SJCRH30 (cell line): ENCODE measurements around the gene BMPER. TPM values are rescaled to one million over a fixed set of nuclear protein-coding genes. Genes with fewer than 3 reads are reported as not detected.

ENCODE experiments used
- DNase-seq, 2 experiments: peaks; one replicate each; pipeline ENCODE4 v3.0.0-alpha.2; 2015 to 2020
- H3K27ac ChIP-seq: fragments of 250-450 bp; sonication (Bioruptor Pico); 2 replicates; pipeline ENCODE4 v1.5.1; 2020; ENCODE audit warnings: mild to moderate bottlenecking, moderate library complexity
- H3K27me3 ChIP-seq: fragments of 250-450 bp; sonication (Bioruptor Pico); 2 replicates; pipeline ENCODE4 v1.5.1; 2020; ENCODE audit warnings: mild to moderate bottlenecking, moderate library complexity
- H3K36me3 ChIP-seq: fragments of 250-450 bp; sonication (Bioruptor Pico); 2 replicates; pipeline ENCODE4 v1.5.1; 2020; ENCODE audit warnings: mild to moderate bottlenecking, moderate library complexity
- H3K4me1 ChIP-seq: fragments of 250-450 bp; sonication (Bioruptor Pico); 2 replicates; pipeline ENCODE4 v1.5.1; 2020; ENCODE audit warnings: mild to moderate bottlenecking, moderate library complexity
- H3K4me3 ChIP-seq: fragments of 250-450 bp; sonication (Bioruptor Pico); 2 replicates; pipeline ENCODE4 v1.5.1; 2020; ENCODE audit warnings: mild to moderate bottlenecking, moderate library complexity
- H3K9me3 ChIP-seq: fragments of 250-450 bp; sonication (Bioruptor Pico); replicated peaks from 2 replicates; pipeline ENCODE4 v1.5.1; 2020; ENCODE audit warnings: mild to moderate bottlenecking, moderate library complexity
- total RNA-seq: library from RNA; depleted of rRNA; stranded (reverse); fragments of >200 nt; shearing (Covaris generic); gene quantifications from 2 replicates; pipeline ENCODE4 v1.2.3, GENCODE V29; 2014; rRNA removed

The BMPER gene
- 0.47 and 0.71 TPM in 2 replicates for total RNA-seq

DNA sequence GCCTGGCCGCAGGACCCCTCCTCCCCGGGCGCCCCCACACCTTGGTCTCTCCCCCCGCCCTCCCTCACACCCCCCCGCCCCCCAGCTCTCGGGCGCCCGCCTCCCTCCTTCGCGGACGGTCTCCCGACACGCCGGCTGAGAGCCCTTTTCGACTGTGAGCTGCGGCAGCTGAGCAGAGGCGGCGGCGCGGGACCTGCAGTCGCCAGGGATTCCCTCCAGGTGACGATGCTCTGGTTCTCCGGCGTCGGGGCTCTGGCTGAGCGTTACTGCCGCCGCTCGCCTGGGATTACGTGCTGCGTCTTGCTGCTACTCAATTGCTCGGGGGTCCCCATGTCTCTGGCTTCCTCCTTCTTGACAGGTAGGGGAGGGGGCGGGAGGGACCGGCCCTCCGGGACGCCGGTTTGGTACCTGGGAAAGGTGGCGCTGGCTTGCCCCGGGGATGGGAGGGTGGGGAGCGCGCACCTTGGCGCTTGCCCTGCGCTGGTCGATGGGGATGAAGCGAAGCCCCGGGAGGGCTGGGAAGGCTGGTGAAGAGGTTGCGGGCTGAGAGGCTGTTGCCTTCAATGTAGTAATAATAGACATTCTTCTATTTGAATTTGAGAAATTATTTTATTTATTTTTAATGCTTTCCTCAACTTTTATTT, at the start of gene BMPER:
BMPER (plus strand) TSS at position 151 of the 644 bp plus-strand sequence; CDS start at position 226, 75 bp downstream.
- no peaks in the 10 kb centered on the region for H3K4me1 ChIP-seq
- DNase-seq: peak; percentile 47 to 48
- H3K4me3 ChIP-seq: peak within 1 kb of the TSS; percentile 74
- peaks cover 11% of the 10 kb centered on the region; the same call in 1 of the 2 replicates for H3K27me3 ChIP-seq
- no peaks in the 10 kb centered on the region for H3K9me3 ChIP-seq
- no peaks in the 10 kb centered on the region for H3K36me3 ChIP-seq
- no peak within 1 kb of the TSS; the same call in 1 of the 2 replicates for H3K27ac ChIP-seq

DNA sequence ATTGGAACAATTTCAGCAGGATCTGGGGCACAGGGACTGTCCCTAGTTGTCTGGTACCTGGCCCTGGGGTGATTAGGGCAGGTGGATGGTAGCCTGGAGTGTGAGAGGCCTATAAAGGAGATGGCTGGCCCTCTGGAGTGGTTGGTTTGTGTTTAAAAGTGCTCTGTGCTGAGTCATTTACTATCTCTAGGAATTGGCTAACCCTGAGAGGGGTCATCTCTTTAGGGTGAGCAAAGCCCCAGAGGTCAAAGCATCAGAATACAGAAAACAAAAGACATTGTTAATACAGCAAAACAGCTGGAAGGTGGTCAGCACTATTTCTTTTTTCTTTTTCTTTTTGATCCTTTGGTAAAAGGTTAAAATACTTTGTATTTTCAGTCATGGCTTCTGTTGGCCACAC, 43.4 kb upstream of the BMPER start:
- no peak overlapping the region for H3K27ac ChIP-seq
- no peaks in the 10 kb centered on the region for H3K36me3 ChIP-seq
- H3K27me3 ChIP-seq: 0 out of 2 replicates have a peak, but pooled peaks cover 4% of the 10 kb centered on the region
- DNase-seq: no peak
- no peak overlapping the region for H3K4me3 ChIP-seq
- peaks cover 6% of the 10 kb centered on the region; the same call in 1 of the 2 replicates for H3K9me3 ChIP-seq
- H3K4me1 ChIP-seq: no peaks in the 10 kb centered on the region

DNA sequence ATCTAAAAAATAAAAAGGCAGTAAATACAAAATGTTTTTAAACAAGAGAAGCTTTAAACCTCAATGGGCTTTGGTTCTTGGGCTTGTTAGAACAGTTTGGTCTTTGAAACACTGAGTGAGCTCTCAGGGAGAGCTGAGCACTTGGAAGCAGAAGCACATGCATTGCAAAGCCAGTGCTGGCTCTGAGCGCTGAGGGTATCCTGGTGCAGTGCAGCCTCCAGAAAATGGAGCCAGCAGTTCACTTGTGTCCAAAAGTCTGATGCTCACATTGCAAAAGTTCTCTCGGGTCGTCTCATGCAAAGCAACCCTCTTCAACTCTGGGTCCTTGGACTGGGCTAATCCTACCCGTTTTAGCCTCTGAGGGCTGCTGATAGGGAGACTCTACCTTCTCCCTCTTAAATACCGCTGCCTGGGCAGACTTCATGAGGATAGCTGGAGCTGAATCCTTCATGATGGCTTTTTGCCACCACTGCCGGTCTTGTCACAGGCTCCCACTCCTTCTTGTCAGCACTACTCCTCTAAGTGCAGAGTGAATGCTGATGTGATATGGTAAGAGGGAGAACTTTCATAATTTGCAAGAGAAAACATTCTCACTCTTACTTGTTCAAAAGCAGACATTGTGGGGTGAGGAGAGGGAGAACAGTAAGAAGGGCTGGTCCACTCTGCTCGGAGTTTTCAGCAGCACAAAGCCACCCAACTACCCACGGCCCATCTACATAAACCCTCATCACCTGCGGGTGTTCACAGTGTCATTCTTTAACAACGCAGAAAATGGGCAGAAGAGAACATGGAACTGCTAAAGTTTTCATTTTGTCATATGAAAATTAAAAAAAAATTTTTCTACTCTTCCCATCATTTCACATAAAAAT, 42.2 kb upstream of the BMPER start:
- no peak overlapping the region for H3K27ac ChIP-seq
- 0 out of 2 replicates have a peak, but pooled peaks cover 4% of the 10 kb centered on the region for H3K27me3 ChIP-seq
- no peaks in the 10 kb centered on the region for H3K36me3 ChIP-seq

DNA sequence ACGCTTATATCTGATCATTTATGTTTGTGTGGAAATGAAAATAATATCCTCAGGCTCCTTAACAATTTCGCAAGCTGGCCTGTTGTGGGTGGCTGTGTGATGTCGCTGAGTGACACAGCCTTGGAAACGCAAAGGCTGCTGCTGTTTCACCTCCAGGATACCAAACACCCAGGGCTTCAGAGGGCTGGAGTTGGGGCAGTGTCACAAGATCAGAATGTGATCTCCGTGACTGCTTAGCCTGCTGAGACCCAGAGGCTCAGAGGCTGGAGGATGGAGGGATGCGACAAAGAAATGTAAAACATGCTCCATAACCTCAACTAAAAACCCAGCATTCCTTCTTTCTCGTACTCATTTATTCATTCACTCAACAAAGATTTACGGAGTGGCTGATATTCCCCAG, 37.2 kb upstream of the BMPER start:
- no peak for DNase-seq
- H3K36me3 ChIP-seq: no peaks in the 10 kb centered on the region
- no peaks in the 10 kb centered on the region; the same call in 1 of the 2 replicates for H3K4me1 ChIP-seq
- H3K27ac ChIP-seq: no peak overlapping the region
- no peaks in the 10 kb centered on the region for H3K9me3 ChIP-seq
- H3K4me3 ChIP-seq: no peak overlapping the region
- H3K27me3 ChIP-seq: no peaks in the 10 kb centered on the region

More for the DNA sequence above, 42.2 kb upstream of the BMPER start:
- no peak for DNase-seq
- no peaks in the 10 kb centered on the region for H3K4me1 ChIP-seq
- peaks cover 6% of the 10 kb centered on the region; the same call in 1 of the 2 replicates for H3K9me3 ChIP-seq
- no peak overlapping the region for H3K4me3 ChIP-seq

- no peak overlapping the region for H3K27ac ChIP-seq
- no peak for DNase-seq
- H3K9me3 ChIP-seq: no peaks in the 10 kb centered on the region
- no peaks in the 10 kb centered on the region for H3K36me3 ChIP-seq
- no peaks in the 10 kb centered on the region; the same call in 1 of the 2 replicates for H3K4me1 ChIP-seq
- no peak overlapping the region for H3K4me3 ChIP-seq
- no peaks in the 10 kb centered on the region for H3K27me3 ChIP-seq
These were observed 36.2 kb upstream of the BMPER start for GRCh38 chr7:33869176-33869575.

- Histone ChIP-seq H3K4me3 (no peak overlapping the region), H3K27me3 (no peaks in the 10 kb centered on the region), H3K4me1 (no peaks in the 10 kb centered on the region; the same call in 1 of the 2 replicates), H3K27ac (no peak overlapping the region), H3K36me3 (no peaks in the 10 kb centered on the region), H3K9me3 (no peaks in the 10 kb centered on the region)
- no peak for DNase-seq
These were observed 35.2 kb upstream of the BMPER start for GRCh38 chr7:33870120-33870519.

GRCh38 chr7:33872870-33873269, 32.5 kb upstream of the BMPER start:
- no peak for DNase-seq
- Histone ChIP-seq H3K27me3 (no peaks in the 10 kb centered on the region), H3K4me1 (no peaks in the 10 kb centered on the region; the same call in 1 of the 2 replicates), H3K27ac (no peak overlapping the region), H3K4me3 (no peak overlapping the region), H3K9me3 (no peaks in the 10 kb centered on the region), H3K36me3 (no peaks in the 10 kb centered on the region)

- no peak for DNase-seq
- no peaks in the 10 kb centered on the region; the same call in 1 of the 2 replicates for H3K4me1 ChIP-seq
- H3K4me3 ChIP-seq: no peak overlapping the region
- no peaks in the 10 kb centered on the region for H3K36me3 ChIP-seq
- H3K9me3 ChIP-seq: no peaks in the 10 kb centered on the region
- no peaks in the 10 kb centered on the region for H3K27me3 ChIP-seq
- no peak overlapping the region for H3K27ac ChIP-seq
These were observed 31.8 kb upstream of the BMPER start for GRCh38 chr7:33873518-33873917.

DNA sequence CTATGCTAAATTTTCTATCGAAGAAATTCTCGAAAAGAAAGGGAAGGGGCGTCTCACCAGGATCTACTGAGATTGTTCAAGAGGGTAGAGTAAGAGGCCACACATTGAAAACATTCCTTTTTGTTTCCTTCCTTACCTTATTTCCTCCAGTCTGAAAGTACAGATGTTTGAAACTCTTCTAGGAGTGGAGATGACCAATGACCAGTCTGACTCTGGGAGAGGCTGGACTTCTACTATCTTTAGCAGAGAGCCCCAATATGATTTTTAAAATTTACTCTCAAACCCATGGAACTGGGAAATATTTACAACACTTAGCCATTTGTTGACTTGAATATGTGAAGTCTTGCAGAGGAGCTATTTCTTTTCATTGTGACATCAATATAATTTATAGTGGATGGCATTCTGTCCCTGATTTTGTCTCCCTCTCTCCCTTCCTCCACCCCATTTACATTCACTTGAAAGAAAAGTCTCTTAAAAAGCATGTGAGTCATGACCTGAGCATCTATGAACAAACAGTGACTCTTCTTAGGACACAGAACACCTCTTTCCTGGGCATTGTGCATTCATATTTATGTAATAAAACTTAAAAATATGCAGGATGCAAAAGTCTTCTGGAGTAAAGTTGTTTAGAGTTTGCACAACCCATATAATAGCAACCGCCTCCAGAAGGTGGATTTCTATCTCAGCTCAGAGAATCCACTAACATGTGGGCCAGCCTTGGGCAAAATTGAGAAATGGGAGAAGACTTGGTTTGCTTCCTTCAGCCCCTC, 31.2 kb upstream of the BMPER start:
- H3K4me1 ChIP-seq: no peaks in the 10 kb centered on the region; the same call in 1 of the 2 replicates
- no peak for DNase-seq
- no peaks in the 10 kb centered on the region for H3K9me3 ChIP-seq
- H3K27ac ChIP-seq: no peak overlapping the region
- H3K27me3 ChIP-seq: no peaks in the 10 kb centered on the region
- no peak overlapping the region for H3K4me3 ChIP-seq
- no peaks in the 10 kb centered on the region for H3K36me3 ChIP-seq

DNA sequence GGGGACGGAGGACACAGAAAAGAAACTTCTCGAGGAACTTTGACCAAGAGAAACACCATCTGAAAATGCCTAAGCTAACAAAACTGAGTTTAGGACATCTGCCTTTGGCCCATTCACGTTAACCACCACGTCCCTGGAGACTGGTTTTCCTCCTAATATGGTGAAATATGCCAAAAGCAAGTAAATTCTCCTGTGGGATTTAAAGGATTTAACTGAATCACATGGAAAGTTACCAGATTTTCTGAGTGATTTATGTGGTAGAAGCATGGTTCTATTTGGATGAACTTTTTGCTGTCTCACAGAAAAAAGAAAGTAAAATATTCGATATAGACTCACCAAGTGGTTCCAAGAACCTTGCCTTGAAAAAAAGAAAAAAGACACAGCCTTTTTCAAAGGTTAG, 30.4 kb upstream of the BMPER start:
- Histone ChIP-seq H3K9me3 (no peaks in the 10 kb centered on the region), H3K36me3 (no peaks in the 10 kb centered on the region), H3K4me3 (no peak overlapping the region), H3K27ac (no peak overlapping the region), H3K27me3 (no peaks in the 10 kb centered on the region), H3K4me1 (no peaks in the 10 kb centered on the region; the same call in 1 of the 2 replicates)
- DNase-seq: no peak

DNA sequence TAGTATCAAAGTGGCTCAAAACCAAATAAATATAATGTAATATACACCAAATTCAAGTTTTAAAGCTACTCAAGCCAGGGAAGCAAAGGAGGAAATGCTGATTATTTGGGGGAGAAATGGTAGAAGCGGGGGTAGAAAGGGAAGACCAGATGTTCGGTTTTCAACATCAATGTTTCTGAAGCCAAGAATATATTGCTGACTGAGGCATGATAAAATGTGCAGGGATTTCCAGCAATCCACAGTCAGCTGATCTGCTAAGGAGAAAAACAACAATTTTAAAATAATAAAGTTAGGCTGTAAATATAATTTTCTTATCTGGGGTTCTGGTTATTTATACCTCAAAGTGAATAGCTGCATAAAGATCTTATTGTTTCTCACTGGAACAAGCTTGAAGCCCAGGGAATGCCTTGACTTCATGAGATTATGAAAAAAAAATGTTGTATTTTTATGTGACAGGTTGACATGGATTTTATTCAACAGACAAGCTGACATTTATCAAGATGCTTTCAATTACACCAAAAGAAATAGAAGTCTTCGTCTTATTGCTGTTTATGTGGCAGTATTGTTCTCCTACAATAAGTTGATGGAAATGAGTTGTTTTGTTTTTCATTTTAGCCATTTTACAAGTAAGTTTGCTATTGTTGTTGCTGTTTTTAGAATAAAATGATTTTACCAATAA, 28.6 kb upstream of the BMPER start:
- DNase-seq: no peak
- 0 out of 2 replicates have a peak, but pooled peaks cover 3% of the 10 kb centered on the region for H3K9me3 ChIP-seq
- no peak overlapping the region for H3K27ac ChIP-seq
- no peaks in the 10 kb centered on the region for H3K36me3 ChIP-seq
- no peak overlapping the region for H3K4me3 ChIP-seq
- H3K27me3 ChIP-seq: no peaks in the 10 kb centered on the region
- H3K4me1 ChIP-seq: no peaks in the 10 kb centered on the region; the same call in 1 of the 2 replicates

DNA sequence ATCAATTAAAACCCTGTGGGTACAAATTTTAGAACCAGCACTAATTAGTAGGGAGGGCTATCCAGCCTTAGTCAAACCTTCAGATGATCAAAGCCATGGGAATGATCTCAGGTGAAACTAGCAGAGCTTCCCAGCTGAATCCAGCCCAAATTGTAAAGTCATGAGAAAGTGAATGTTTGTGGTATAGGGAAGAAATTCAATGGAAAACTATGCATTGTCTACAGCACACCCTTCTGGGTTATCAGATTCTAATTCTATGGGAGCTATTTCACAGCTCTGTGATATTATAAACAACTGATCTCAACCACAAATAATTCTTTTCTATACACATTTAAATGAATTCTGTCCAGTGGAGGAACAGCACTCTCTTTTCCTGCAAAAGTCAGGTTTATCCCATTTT, 24.6 kb upstream of the BMPER start:
- H3K4me1 ChIP-seq: no peaks in the 10 kb centered on the region
- H3K27me3 ChIP-seq: no peaks in the 10 kb centered on the region
- H3K36me3 ChIP-seq: no peaks in the 10 kb centered on the region
- H3K27ac ChIP-seq: no peak overlapping the region
- DNase-seq: no peak
- 0 out of 2 replicates have a peak, but pooled peaks cover 3% of the 10 kb centered on the region for H3K9me3 ChIP-seq
- H3K4me3 ChIP-seq: no peak overlapping the region

- no peaks in the 10 kb centered on the region for H3K27me3 ChIP-seq
- no peak overlapping the region for H3K4me3 ChIP-seq
- no peaks in the 10 kb centered on the region for H3K36me3 ChIP-seq
- no peak for DNase-seq
- 0 out of 2 replicates have a peak, but pooled peaks cover 3% of the 10 kb centered on the region for H3K9me3 ChIP-seq
- H3K27ac ChIP-seq: no peak overlapping the region
- no peaks in the 10 kb centered on the region for H3K4me1 ChIP-seq
These were observed 24.0 kb upstream of the BMPER start for GRCh38 chr7:33881316-33881715.
